GM13977 (cell line): ENCODE results near the gene SKA2.

Source experiments
- DNase-seq: peaks from one replicate; pipeline ENCODE4 v3.0.0; 2012; ENCODE audit warnings: low spot score
- in situ Hi-C: fragments of 300-500 bp; cut with MboI; formaldehyde crosslinking; loops from one replicate; pipeline ENCODE4 v1.12.0; 2022; ENCODE audit warnings: low sequenced_read_pairs, low pct_unique_long_range_greater_than_20kb, mixed read lengths, inconsistent platforms; ENCODE audit not compliant: unreplicated experiment
- TF ChIP-seq, protein P1 (sequence below): IDR thresholded peaks from 2 replicates; pipeline ENCODE4 v1.5.1; 2012; ENCODE audit warnings: mild to moderate bottlenecking, control low read depth; ENCODE audit not compliant: insufficient read depth; ENCODE audit errors: extremely low read depth, missing control alignments

SKA2 gene

DNA sequence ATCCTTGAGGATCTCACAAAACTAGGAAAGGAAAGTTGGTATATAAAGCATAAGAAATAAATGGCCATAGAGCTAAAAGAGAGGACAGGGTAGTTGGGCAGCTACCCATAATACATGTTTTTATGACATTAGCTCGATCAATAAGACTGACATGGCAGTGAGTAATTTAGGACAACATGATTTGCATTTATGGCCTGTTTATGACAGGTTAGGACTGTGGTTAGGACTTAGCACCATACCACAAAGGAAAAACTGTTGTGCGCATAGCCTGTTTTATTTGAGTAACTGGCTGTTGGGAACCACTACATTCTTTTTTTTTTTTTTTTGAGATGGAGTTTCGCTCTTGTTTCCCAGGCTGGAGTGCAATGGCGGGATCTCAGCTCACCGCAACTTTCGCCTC, 30.3 kb downstream of the SKA2 start:
- TF ChIP-seq, protein P1, sequence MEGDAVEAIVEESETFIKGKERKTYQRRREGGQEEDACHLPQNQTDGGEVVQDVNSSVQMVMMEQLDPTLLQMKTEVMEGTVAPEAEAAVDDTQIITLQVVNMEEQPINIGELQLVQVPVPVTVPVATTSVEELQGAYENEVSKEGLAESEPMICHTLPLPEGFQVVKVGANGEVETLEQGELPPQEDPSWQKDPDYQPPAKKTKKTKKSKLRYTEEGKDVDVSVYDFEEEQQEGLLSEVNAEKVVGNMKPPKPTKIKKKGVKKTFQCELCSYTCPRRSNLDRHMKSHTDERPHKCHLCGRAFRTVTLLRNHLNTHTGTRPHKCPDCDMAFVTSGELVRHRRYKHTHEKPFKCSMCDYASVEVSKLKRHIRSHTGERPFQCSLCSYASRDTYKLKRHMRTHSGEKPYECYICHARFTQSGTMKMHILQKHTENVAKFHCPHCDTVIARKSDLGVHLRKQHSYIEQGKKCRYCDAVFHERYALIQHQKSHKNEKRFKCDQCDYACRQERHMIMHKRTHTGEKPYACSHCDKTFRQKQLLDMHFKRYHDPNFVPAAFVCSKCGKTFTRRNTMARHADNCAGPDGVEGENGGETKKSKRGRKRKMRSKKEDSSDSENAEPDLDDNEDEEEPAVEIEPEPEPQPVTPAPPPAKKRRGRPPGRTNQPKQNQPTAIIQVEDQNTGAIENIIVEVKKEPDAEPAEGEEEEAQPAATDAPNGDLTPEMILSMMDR: no peak
- DNase-seq: peak; percentile 23
- in situ Hi-C loops: no loop called here

DNA sequence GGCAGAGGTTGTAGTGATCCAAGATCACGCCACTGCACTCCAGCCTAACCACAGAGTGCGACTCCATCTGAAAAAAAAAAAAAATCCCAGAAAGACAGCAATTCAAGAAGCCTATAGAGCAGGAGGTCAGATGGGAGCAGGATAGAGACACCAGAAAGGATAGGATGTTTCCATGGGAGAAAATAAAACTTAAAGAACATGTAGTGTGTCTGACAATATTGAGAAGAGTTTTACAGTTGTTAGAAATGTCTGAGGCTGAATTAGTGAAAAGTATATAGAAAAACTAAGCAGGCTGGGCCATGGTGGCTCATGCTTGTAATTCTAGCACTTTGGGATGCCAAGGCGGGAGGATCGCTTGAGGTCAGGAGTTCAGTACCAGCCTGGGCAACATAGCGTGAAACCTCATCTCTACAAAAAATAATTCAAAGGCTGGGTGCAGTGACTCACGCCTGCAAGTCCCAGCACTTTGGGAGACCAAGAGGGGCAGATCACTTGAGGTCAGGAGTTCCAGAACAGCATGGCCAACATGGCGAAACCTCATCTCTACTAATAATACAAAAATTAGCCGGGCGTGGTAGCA, 33.0 kb downstream of the SKA2 start:
- in situ Hi-C loops: no loop called here
- TF ChIP-seq, protein P1: no peak
- DNase-seq: no peak

DNA sequence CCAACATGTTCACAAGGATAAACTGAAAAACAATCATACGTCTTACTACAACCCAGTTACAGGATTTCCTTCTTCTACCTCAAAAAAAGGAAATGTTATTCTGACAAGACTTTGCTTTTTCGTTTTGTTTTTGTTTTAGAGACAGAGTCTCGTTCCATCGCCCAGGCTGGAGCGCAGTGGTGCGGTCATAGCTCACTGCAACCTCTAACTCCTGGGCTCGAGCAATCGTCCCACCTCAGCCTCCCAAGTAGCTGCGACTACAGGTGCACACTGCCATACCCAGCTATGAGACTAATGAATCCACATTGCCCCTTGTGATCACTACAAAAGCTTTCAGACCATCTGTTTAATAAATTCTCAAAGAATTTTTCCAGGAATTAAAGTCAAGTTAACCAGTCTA, 39.5 kb downstream of the SKA2 start:
- TF ChIP-seq, protein P1: no peak
- DNase-seq: no peak
- in situ Hi-C loops: no loop called here

DNA sequence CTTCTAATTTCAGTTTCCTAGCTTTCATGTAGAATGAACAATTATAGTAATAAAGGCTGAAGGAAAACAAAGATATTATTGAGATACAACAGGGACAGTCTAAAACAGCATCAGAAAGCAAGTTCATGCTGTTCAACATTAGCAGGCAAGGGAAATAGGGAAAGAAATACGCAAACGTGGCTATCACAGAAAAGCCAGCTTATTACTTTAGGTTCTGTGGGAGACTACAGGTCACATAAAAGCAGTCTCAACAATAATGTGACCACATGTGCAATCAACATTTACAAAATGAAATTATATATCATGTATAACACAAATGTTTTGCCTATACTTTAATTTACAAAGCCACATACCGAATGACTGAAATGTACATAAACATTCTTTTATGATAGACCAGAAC, 43.4 kb downstream of the SKA2 start:
- DNase-seq: no peak
- TF ChIP-seq, protein P1: no peak
- in situ Hi-C loops: no loop called here

GRCh38 chr17:59110973-59111372, 44.0 kb downstream of the SKA2 start:
- TF ChIP-seq, protein P1: no peak
- DNase-seq: no peak

DNA sequence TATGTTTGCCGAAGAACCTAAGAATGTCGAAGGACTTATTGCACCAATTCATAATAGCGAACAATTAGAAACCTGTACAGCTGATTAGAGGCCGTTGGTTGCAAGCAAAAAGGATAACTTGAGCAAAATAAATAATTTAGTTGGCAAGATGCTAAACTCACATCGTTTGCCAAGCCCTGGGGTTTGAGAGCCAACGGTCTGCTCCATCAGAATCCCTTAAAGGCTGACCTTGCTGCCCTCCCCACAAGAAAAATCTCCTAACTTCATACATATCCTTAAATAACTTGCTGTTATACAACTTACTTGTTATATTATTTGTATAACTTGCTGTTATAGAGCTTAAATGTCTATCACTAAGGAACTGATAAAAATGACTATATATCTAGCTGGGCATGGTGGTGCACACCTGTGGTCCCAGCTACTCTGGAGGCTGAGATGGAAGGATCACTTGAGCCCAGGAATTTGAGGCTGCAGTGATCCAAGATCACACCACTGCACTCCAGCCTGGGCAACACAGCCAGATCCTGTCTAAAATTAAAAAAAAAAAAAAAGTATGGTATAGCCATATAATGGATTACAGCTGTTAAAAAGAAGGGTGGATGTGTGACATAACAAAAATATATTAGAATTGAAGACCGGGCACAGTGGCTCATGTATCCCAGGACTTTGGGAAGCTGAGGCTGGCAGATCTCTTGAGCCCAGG, 46.4 kb downstream of the SKA2 start:
- TF ChIP-seq, protein P1: no peak
- in situ Hi-C loops: no loop called here

More at GRCh38 chr17:59110973-59111372, 44.0 kb downstream of the SKA2 start:
- in situ Hi-C loops: no loop called here

More for the DNA sequence above, 46.4 kb downstream of the SKA2 start:
- DNase-seq: no peak
